ENCODE results near the gene HTR1D. TPM values are rescaled to one million over a fixed set of nuclear protein-coding genes. Genes with fewer than 3 reads are reported as not detected.
"Not testable (repeated sequence)": the region's sequence is repeated elsewhere in the genome, so short reads cannot be mapped to it uniquely, and the experiment has no call there.

The HTR1D gene
- total RNA-seq, 1 donor from 2014 or later, result not detected

DNA sequence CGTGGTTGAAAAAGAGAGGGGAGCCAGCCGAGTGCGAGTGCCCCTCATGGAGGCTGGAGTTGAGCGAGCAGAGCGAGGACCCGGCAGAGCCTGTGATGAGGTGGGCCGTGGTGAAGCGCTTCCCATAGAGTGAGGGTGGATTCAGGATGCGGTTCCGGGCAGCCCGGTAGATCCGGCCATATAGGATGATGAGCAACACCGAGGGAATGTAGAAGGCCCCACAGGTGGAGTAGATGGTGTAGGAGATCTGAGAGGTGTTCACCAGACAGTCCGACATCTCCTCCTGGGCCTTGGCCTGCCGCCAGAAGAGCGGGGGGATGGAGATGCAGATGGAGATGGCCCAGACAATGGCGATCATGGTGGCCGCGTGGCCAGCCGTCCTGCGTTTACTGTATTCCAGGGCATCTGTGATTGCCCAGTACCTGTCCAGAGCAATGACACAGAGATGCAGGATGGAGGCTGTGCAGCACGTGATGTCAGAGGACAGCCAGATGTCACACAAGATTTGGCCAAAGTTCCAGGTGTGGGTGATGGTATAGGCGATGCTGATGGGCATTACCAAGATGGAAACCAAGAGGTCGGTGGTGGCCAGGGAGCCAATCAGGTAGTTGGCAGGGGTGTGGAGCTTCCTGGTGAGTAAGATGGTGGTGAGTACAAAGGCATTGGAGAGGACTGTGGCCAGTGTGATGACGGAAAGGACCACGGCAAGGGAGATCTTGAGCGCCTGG is 23.7 kb downstream of the HTR1D start:
- no peak for DNase-seq (ENCODE audit: low spot score)
- no peaks in the 10 kb centered on the region for H3K36me3 Mint-ChIP-seq (ENCODE audit: low read depth)
- H3K4me1 Mint-ChIP-seq (ENCODE audit: low read depth), result no peaks in the 10 kb centered on the region
- peaks cover 12% of the 10 kb centered on the region for H3K27me3 Mint-ChIP-seq (ENCODE audit: insufficient read depth)
- no peak overlapping the region for H3K4me3 Mint-ChIP-seq
- H3K9me3 Mint-ChIP-seq, result no peaks in the 10 kb centered on the region
- no peak overlapping the region for H3K27ac Mint-ChIP-seq
- intact Hi-C loops (cut with micrococcal nuclease), result no loop called here

DNA sequence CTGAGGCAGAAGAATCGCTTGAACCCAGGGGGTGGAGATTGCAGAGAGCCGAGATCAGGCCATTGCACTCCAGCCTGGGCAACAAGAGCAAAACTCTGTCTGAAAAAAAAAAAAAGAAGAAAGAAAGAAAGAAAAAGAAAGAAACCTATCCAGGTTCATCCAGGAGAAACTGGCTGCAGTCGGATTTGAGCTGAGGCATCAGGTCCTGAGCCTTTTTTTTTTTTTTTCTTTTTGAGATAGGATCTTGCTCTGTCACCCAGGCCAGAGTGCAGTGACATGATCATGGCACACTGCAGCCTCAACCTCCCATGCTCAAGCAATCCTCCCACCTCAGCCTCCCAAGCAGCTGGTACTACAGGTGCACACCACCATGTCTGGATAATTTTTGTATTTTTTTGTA is 26.1 kb downstream of the HTR1D start:
- H3K27ac Mint-ChIP-seq, result no peak overlapping the region

GRCh38 chr1:23188936-23189452 is 28.3 kb downstream of the HTR1D start:
- H3K4me3 Mint-ChIP-seq; H3K9me3 Mint-ChIP-seq; H3K27ac Mint-ChIP-seq; intact Hi-C loops (cut with micrococcal nuclease); H3K36me3 Mint-ChIP-seq (ENCODE audit: low read depth); H3K27me3 Mint-ChIP-seq (ENCODE audit: insufficient read depth); H3K4me1 Mint-ChIP-seq (ENCODE audit: low read depth); DNase-seq (ENCODE audit: low spot score): not testable (repeated sequence)

More for the DNA sequence above, 26.1 kb downstream of the HTR1D start:
- Mint-ChIP-seq H3K4me1 (ENCODE audit: low read depth) (no peaks in the 10 kb centered on the region), H3K36me3 (ENCODE audit: low read depth) (no peaks in the 10 kb centered on the region), H3K27me3 (ENCODE audit: insufficient read depth) (peaks cover 13% of the 10 kb centered on the region), H3K4me3 (no peak overlapping the region), H3K9me3 (no peaks in the 10 kb centered on the region)
- intact Hi-C loops (cut with micrococcal nuclease), result no loop called here
- DNase-seq (ENCODE audit: low spot score), result no peak

GRCh38 chr1:23188434-23188884 is 28.8 kb downstream of the HTR1D start:
- no peak overlapping the region for H3K27ac Mint-ChIP-seq
- H3K36me3 Mint-ChIP-seq (ENCODE audit: low read depth), result no peaks in the 10 kb centered on the region
- H3K9me3 Mint-ChIP-seq, result no peaks in the 10 kb centered on the region
- no peak overlapping the region for H3K4me3 Mint-ChIP-seq
- peaks cover 12% of the 10 kb centered on the region for H3K4me1 Mint-ChIP-seq (ENCODE audit: low read depth)
- intact Hi-C loops (cut with micrococcal nuclease), result no loop called here
- peaks cover 12% of the 10 kb centered on the region for H3K27me3 Mint-ChIP-seq (ENCODE audit: insufficient read depth)
- DNase-seq (ENCODE audit: low spot score), result no peak

DNA sequence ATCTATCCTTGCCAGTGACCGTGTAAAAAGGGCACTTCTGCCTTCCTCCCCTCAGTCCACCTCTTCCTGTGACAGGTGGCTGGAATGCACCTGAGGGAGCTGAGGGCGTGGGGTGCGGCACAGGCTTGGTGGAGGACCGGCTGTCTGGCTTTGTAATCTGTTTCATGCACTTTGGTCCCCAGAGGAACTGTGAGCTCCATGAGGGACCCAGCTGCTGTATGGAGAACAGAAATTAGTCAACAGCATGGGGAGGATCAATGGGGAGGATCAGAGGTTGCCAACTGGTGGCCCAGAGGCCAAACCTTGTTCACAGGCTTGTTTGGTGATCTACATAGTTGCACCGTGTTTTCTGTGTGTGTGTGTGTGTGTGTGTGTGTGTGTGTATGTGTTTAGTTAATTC is 29.7 kb downstream of the HTR1D start:
- Mint-ChIP-seq H3K9me3 (no peaks in the 10 kb centered on the region), H3K27ac (no peak overlapping the region), H3K27me3 (ENCODE audit: insufficient read depth) (peaks cover 10% of the 10 kb centered on the region), H3K4me1 (ENCODE audit: low read depth) (peaks cover 12% of the 10 kb centered on the region), H3K4me3 (no peak overlapping the region), H3K36me3 (ENCODE audit: low read depth) (no peaks in the 10 kb centered on the region)
- intact Hi-C loops (cut with micrococcal nuclease), result no loop called here
- DNase-seq (ENCODE audit: low spot score), result no peak

DNA sequence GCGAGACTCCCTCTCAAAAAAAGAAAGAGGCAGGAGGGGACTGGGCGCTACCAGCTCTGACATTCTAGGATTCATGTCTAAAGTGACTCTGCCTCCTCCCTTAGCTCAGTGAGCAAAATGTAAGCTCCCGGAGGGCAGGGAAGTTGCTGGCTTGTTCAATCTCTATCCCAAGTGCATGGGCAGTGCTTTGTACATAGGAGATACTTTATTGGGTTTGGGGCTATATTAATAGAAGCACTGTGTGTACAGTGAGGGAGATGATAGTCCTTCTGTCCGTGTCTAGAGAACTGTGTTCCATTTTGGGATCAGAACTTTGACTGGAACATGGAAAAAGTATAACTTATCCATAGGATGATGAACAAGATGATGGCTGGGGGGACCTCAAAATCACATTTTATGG is 31.9 kb downstream of the HTR1D start:
- H3K27ac Mint-ChIP-seq, result no peak overlapping the region
- no peak for DNase-seq (ENCODE audit: low spot score)
- peaks cover 10% of the 10 kb centered on the region for H3K27me3 Mint-ChIP-seq (ENCODE audit: insufficient read depth)
- intact Hi-C loops (cut with micrococcal nuclease), result no loop called here
- no peaks in the 10 kb centered on the region for H3K36me3 Mint-ChIP-seq (ENCODE audit: low read depth)
- H3K9me3 Mint-ChIP-seq, result no peaks in the 10 kb centered on the region
- H3K4me1 Mint-ChIP-seq (ENCODE audit: low read depth), result peaks cover 12% of the 10 kb centered on the region
- H3K4me3 Mint-ChIP-seq, result no peak overlapping the region

GRCh38 chr1:23184212-23184934 is 32.9 kb downstream of the HTR1D start:
- Mint-ChIP-seq H3K27ac (no peak overlapping the region), H3K27me3 (ENCODE audit: insufficient read depth) (peaks cover 14% of the 10 kb centered on the region), H3K36me3 (ENCODE audit: low read depth) (no peaks in the 10 kb centered on the region), H3K4me3 (peak overlapping the region; percentile 49), H3K4me1 (ENCODE audit: low read depth) (peaks cover 12% of the 10 kb centered on the region), H3K9me3 (no peaks in the 10 kb centered on the region)
- peak; percentile 17 for DNase-seq (ENCODE audit: low spot score)
- intact Hi-C loops (cut with micrococcal nuclease), result loop anchor here (1.0 kb wide), 2 partner anchors 86 to 208 kb away; no protein-coding TSS in a partner anchor

GRCh38 chr1:23179862-23180261 is 37.4 kb downstream of the HTR1D start:
- Mint-ChIP-seq H3K27me3 (ENCODE audit: insufficient read depth) (peaks cover 23% of the 10 kb centered on the region), H3K4me1 (ENCODE audit: low read depth) (peaks cover 14% of the 10 kb centered on the region), H3K4me3 (no peak overlapping the region), H3K27ac (no peak overlapping the region), H3K36me3 (ENCODE audit: low read depth) (no peaks in the 10 kb centered on the region), H3K9me3 (no peaks in the 10 kb centered on the region)
- intact Hi-C loops (cut with micrococcal nuclease), result no loop called here
- DNase-seq (ENCODE audit: low spot score), result no peak

- Mint-ChIP-seq H3K27ac (no peak overlapping the region), H3K27me3 (ENCODE audit: insufficient read depth) (peaks cover 22% of the 10 kb centered on the region), H3K4me3 (peak overlapping the region; percentile 33), H3K9me3 (no peaks in the 10 kb centered on the region), H3K36me3 (ENCODE audit: low read depth) (no peaks in the 10 kb centered on the region), H3K4me1 (ENCODE audit: low read depth) (peaks cover 14% of the 10 kb centered on the region)
- no peak for DNase-seq (ENCODE audit: low spot score)
- intact Hi-C loops (cut with micrococcal nuclease), result no loop called here
These were observed 38.4 kb downstream of the HTR1D start for GRCh38 chr1:23178950-23179349.

DNA sequence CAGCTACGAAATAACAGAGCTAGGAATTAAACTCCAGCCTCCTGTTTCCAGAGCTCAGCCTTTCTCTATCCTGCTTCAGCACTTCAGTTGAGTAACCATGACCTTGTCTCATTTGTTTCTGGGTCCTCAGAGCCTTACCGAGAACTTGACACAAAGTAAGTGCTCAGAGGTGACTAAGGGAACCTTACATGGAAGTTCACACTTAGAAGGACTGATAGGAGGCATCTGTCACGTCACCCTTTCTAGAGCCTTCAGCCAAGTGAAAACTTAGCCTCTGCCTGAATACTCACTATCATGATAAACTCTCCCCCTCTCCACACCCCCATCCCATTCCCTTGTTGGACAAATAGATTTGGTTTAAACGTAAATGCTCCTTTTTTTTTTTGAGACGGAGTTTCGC is 38.9 kb downstream of the HTR1D start:
- peaks cover 19% of the 10 kb centered on the region for H3K27me3 Mint-ChIP-seq (ENCODE audit: insufficient read depth)
- no peaks in the 10 kb centered on the region for H3K9me3 Mint-ChIP-seq
- no peak overlapping the region for H3K27ac Mint-ChIP-seq
- intact Hi-C loops (cut with micrococcal nuclease), result no loop called here
- H3K4me1 Mint-ChIP-seq (ENCODE audit: low read depth), result peaks cover 10% of the 10 kb centered on the region
- H3K4me3 Mint-ChIP-seq, result peak overlapping the region; percentile 33
- H3K36me3 Mint-ChIP-seq (ENCODE audit: low read depth), result no peaks in the 10 kb centered on the region
- no peak for DNase-seq (ENCODE audit: low spot score)

GRCh38 chr1:23177438-23178380 is 39.6 kb downstream of the HTR1D start:
- Mint-ChIP-seq H3K36me3 (ENCODE audit: low read depth) (no peaks in the 10 kb centered on the region), H3K27ac (no peak overlapping the region), H3K4me3 (peak overlapping the region; percentile 70), H3K9me3 (no peaks in the 10 kb centered on the region), H3K4me1 (ENCODE audit: low read depth) (peaks cover 10% of the 10 kb centered on the region), H3K27me3 (ENCODE audit: insufficient read depth) (peaks cover 19% of the 10 kb centered on the region)
- peak; percentile 32 for DNase-seq (ENCODE audit: low spot score)
- intact Hi-C loops (cut with micrococcal nuclease), result loop anchor here (1.0 kb wide), 1 partner anchor 9 kb away; the partner anchor contains the start of gene LUZP1

GRCh38 chr1:23177031-23177430 is 40.3 kb downstream of the HTR1D start:
- no peak overlapping the region for H3K27ac Mint-ChIP-seq
- intact Hi-C loops (cut with micrococcal nuclease), result loop anchor here (1.0 kb wide), 1 partner anchor 9 kb away; the partner anchor contains the start of gene LUZP1
- peaks cover 10% of the 10 kb centered on the region for H3K4me1 Mint-ChIP-seq (ENCODE audit: low read depth)
- peaks cover 19% of the 10 kb centered on the region for H3K27me3 Mint-ChIP-seq (ENCODE audit: insufficient read depth)
- no peaks in the 10 kb centered on the region for H3K9me3 Mint-ChIP-seq
- no peaks in the 10 kb centered on the region for H3K36me3 Mint-ChIP-seq (ENCODE audit: low read depth)
- no peak for DNase-seq (ENCODE audit: low spot score)
- peak overlapping the region; percentile 70 for H3K4me3 Mint-ChIP-seq
